ENCODE results near the gene SH3RF1. TPM values are rescaled to one million over a fixed set of nuclear protein-coding genes. Genes with fewer than 3 reads are reported as not detected.

SH3RF1 gene
- total and polyA plus RNA-seq, 2 of the 13 experiments (the other 11 are each of a cell fraction or from before 2014, with no cell fraction given), result 3.1 to 3.2 TPM

- Histone ChIP-seq H3K79me2 (ENCODE audit: insufficient read depth, low read length) (peaks cover 6% of the 10 kb centered on the region), H3K4me2 (ENCODE audit: low read depth, low read length) (peak overlapping the region; percentile 9; the same call in 1 of the 2 replicates), H3K27ac (ENCODE audit: extremely low read length, insufficient read depth, low read length) (peak overlapping the region; percentile 36), H4K20me1 (ENCODE audit: insufficient read depth, low read length) (no peaks in the 10 kb centered on the region), H3K4me1 (ENCODE audit: insufficient read depth, low read length) (peaks cover 78% of the 10 kb centered on the region), H3K36me3 (replicated peaks in 1 of 2; ENCODE audit: control insufficient read depth in 1 of 2, insufficient read depth in 2 of 2, low read length in 2 of 2) (no peaks in the 10 kb centered on the region), H3K4me3 (replicated peaks in 1 of 3; ENCODE audit: insufficient read depth in 1 of 3, low read depth in 2 of 3, low read length in 3 of 3) (no peak overlapping the region), H3K9me3 (ENCODE audit: low read length) (no peaks in the 10 kb centered on the region), H2AFZ (ENCODE audit: low read length) (no peak overlapping the region), H3K9ac (ENCODE audit: insufficient read depth, low read depth, low read length) (no peak overlapping the region), H3K27me3 (ENCODE audit: control insufficient read depth in 1 of 2, insufficient read depth in 2 of 2, low read length in 2 of 2) (no peaks in the 10 kb centered on the region)
- ChIA-PET CTCF (ENCODE audit: low intra/inter-chr PET ratio, low total read pairs) (no interaction called here), POLR2A (interaction anchor here (0.6 to 1.4 kb wide), 2 partner anchors 14 to 18 kb away, joined by 3 to 4 read pairs; no protein-coding TSS in a partner anchor)
- FAIRE-seq (no peak), ATAC-seq (peak; percentile 45), DNase-seq (ENCODE audit: low spot score) (peak; percentile 67)
- in situ Hi-C loops (cut with HindIII; ENCODE audit: extremely low pct_ligation_motif_present, low pct_unique_long_range_greater_than_20kb) (no loop called here), intact Hi-C loops (cut with micrococcal nuclease; ENCODE audit: unreplicated experiment) (loop anchor here (5.0 kb wide), 1 partner anchor 182 kb away; no protein-coding TSS in a partner anchor)
- 45% methylated on average over 5 of the region's 5 CpGs for WGBS (ENCODE audit: low lambda C conversion rate)
- no TSS peak for BruUV-seq (replicated peaks)
- TF ChIP-seq TAF15 (IDR thresholded peaks at IDR 0.05; ENCODE audit: low read depth, low read length, poor library complexity, severe bottlenecking) (no peak), RXRB (CRISPR knock-in tag; IDR thresholded peaks at IDR 0.05; ENCODE audit: borderline replicate concordance) (peak; percentile 81; the same call in 1 of the 2 replicates), FOSL2 (CRISPR knock-in tag; IDR thresholded peaks at IDR 0.05) (peak; percentile 80), ZNF263 (CRISPR knock-in tag; IDR thresholded peaks at IDR 0.05) (peak; percentile 71), ARID5B (CRISPR knock-in tag; IDR thresholded peaks at IDR 0.05) (0 out of 2 replicates have a peak, but pooled peaks have one; percentile 22), TEAD3 (CRISPR knock-in tag; optimal IDR thresholded peaks at IDR 0.05; ENCODE audit: borderline replicate concordance) (peak; percentile 41), EP300 (IDR thresholded peaks at IDR 0.05; ENCODE audit: low read depth in 2 of 2, low read length in 2 of 2) (peak in 1 of 2 experiments; percentile 27; a peak in 1 of 4 replicates), EP300 (CRISPR knock-in tag; IDR thresholded peaks at IDR 0.05; ENCODE audit: borderline replicate concordance) (no peak), ASH2L (IDR thresholded peaks at IDR 0.05; ENCODE audit: insufficient read length, low read depth, low read length) (peak; percentile 25), CEBPG (CRISPR knock-in tag; IDR thresholded peaks at IDR 0.05) (0 out of 2 replicates have a peak, but pooled peaks have one; percentile 7), ZNF580 (CRISPR knock-in tag; IDR thresholded peaks at IDR 0.05; ENCODE audit: borderline replicate concordance, low read depth) (no peak), KAT8 (CRISPR knock-in tag; IDR thresholded peaks at IDR 0.05) (peak; percentile 26; the same call in 1 of the 2 replicates), NR0B2 (CRISPR knock-in tag; IDR thresholded peaks at IDR 0.05) (no peak), THRA (CRISPR knock-in tag; IDR thresholded peaks at IDR 0.05; ENCODE audit: borderline replicate concordance) (peak; percentile 91), FOSL1 (CRISPR knock-in tag; IDR thresholded peaks at IDR 0.05; ENCODE audit: borderline replicate concordance) (peak; percentile 17; the same call in 1 of the 2 replicates), LCORL (IDR thresholded peaks at IDR 0.05) (no peak), LCORL (CRISPR knock-in tag; IDR thresholded peaks at IDR 0.05) (0 out of 2 replicates have a peak, but pooled peaks have one; percentile 27), SAP130 (CRISPR knock-in tag; IDR thresholded peaks at IDR 0.05; ENCODE audit: low read depth) (peak; percentile 35; the same call in 1 of the 2 replicates), FOXM1 (CRISPR knock-in tag; IDR thresholded peaks at IDR 0.05) (no peak), NCOA2 (CRISPR knock-in tag; IDR thresholded peaks at IDR 0.05) (peak; percentile 52; the same call in 1 of the 2 replicates)
Measured at GRCh38 chr4:169254546-169254983, 16.2 kb downstream of the SH3RF1 start.

Data from HepG2 (cell line).